ES-I3 (cell line): ENCODE measurements around the gene ARL14.

Experiments used
- H3K36me3 ChIP-seq: 2 replicates; pipeline ENCODE4 v1.6.1; 2013; ENCODE audit warnings: mild to moderate bottlenecking, low read length, control low read depth, moderate library complexity; ENCODE audit not compliant: insufficient read depth
- H3K4me1 ChIP-seq: 2 replicates; pipeline ENCODE4 v1.6.1; 2013; ENCODE audit warnings: mild to moderate bottlenecking, control low read depth, low read length; ENCODE audit not compliant: insufficient read depth
- H3K9ac ChIP-seq: 2 replicates; pipeline ENCODE4 v1.6.1; 2013; ENCODE audit warnings: low read depth, mild to moderate bottlenecking, low read length, moderate library complexity
- H3K9me3 ChIP-seq: 2 replicates; pipeline ENCODE4 v1.6.1; 2013; ENCODE audit warnings: mild to moderate bottlenecking, low read length, moderate library complexity; ENCODE audit not compliant: control insufficient read depth, insufficient read depth

The ARL14 gene

GRCh38 chr3:160720123-160720746, 43.3 kb downstream of the ARL14 start:
- H3K36me3 ChIP-seq: no peaks in the 10 kb centered on the region
- no peak overlapping the region for H3K9ac ChIP-seq
- H3K4me1 ChIP-seq: no peaks in the 10 kb centered on the region
- no peaks in the 10 kb centered on the region for H3K9me3 ChIP-seq

- Histone ChIP-seq H3K9ac (no peak overlapping the region), H3K4me1 (no peaks in the 10 kb centered on the region), H3K36me3 (no peaks in the 10 kb centered on the region), H3K9me3 (no peaks in the 10 kb centered on the region)
Observed at GRCh38 chr3:160722331-160722730, 45.4 kb downstream of the ARL14 start.

- H3K36me3 ChIP-seq: no peaks in the 10 kb centered on the region
- no peak overlapping the region for H3K9ac ChIP-seq
- no peaks in the 10 kb centered on the region for H3K9me3 ChIP-seq
- no peaks in the 10 kb centered on the region for H3K4me1 ChIP-seq
Observed at GRCh38 chr3:160725338-160725737, 48.4 kb downstream of the ARL14 start.
